OCI-LY3 (cell line): ENCODE data around the gene ARHGAP26.

ENCODE experiments used
- CTCF ChIP-seq: fragments of 200-600, 300-600 bp; sonication (generic); IDR thresholded peaks from 2 replicates; pipeline ENCODE4 v1.5.1; 2014; ENCODE audit warnings: antibody characterized with exemption, low read length, low read depth
- EZH2phosphoT487 ChIP-seq: fragments of 200-600 bp; shearing (Covaris generic); IDR thresholded peaks from 2 replicates; pipeline ENCODE4 v1.6.1; 2018; ENCODE audit warnings: antibody characterized with exemption, mixed run types, low read depth

DNA sequence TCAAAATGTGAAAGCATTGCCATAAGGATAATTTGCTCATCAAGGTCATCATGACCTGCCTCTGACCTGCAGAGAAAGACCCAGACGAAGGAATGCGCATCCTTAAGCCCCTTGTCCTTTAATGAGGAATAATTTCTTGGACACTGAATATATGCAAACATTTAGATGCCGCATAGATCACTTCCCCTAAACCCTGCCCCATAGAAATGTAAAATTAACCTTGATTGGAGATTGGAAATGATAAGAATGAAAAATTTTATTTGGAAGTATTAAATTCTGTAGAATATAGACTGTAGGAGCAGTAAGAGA is 233.1 kb downstream of the ARHGAP26 start:
- no peak for TF ChIP-seq CTCF
- no peak for TF ChIP-seq EZH2phosphoT487
